Adipocyte (in vitro differentiated cells): Measurements from ENCODE around the gene PDE4D.
"Not testable (repeated sequence)": the region's sequence is repeated elsewhere in the genome, so short reads cannot be mapped to it uniquely, and the experiment has no call there.

Experiments
- DNase-seq: peaks from one replicate; pipeline ENCODE4 v3.0.0-alpha.2; 2015; ENCODE audit warnings: low read depth
- H3K27me3 ChIP-seq: replicated peaks from 2 replicates; pipeline ENCODE4 v1.7.0; 2013; ENCODE audit warnings: mild to moderate bottlenecking, low read length, moderate library complexity; ENCODE audit not compliant: control insufficient read depth, insufficient read depth
- H3K36me3 ChIP-seq: 2 replicates; pipeline ENCODE4 v1.7.0; 2013; ENCODE audit warnings: low read length, mild to moderate bottlenecking, moderate library complexity; ENCODE audit not compliant: control insufficient read depth, insufficient read depth, severe bottlenecking
- H3K4me1 ChIP-seq: 2 replicates; pipeline ENCODE4 v1.7.0; 2013; ENCODE audit warnings: mild to moderate bottlenecking, low read length, moderate library complexity; ENCODE audit not compliant: control insufficient read depth, insufficient read depth
- H3K4me3 ChIP-seq: 2 replicates; pipeline ENCODE4 v1.7.0; 2013; ENCODE audit warnings: mild to moderate bottlenecking, low read length, moderate library complexity
- H3K9ac ChIP-seq: 2 replicates; pipeline ENCODE4 v1.7.0; 2013; ENCODE audit warnings: mild to moderate bottlenecking, low read length, moderate library complexity
- H3K9me3 ChIP-seq: 2 replicates; pipeline ENCODE4 v1.7.0; 2013; ENCODE audit warnings: mild to moderate bottlenecking, low read length, moderate library complexity; ENCODE audit not compliant: control insufficient read depth

PDE4D gene

GRCh38 chr5:59693492-59694309 is 199.8 kb downstream of the PDE4D start:
- no peaks in the 10 kb centered on the region for H3K36me3 ChIP-seq
- H3K27me3 ChIP-seq, result no peaks in the 10 kb centered on the region
- DNase-seq, result no peak
- H3K4me3 ChIP-seq, result no peak overlapping the region
- H3K9me3 ChIP-seq, result peaks cover 2% of the 10 kb centered on the region
- H3K4me1 ChIP-seq, result no peaks in the 10 kb centered on the region
- H3K9ac ChIP-seq, result no peak overlapping the region

DNA sequence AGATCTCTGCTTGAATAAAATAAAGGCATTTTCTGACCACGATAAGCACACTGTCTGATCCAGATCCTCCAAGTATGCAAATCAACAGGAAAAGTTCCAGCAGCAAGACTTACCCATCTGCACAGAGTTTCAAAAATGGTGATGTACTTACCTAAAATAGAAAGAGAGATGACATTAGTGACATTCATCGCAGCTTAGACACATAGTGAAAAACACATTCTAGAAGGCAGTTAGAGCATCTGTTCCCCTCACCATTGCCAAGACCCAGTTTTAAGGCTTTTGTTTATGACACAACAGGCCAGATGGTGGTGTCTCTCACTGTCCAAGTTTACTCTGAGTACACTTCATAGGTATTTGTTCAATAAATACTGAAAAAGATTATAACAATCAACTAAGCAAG is 207.7 kb downstream of the PDE4D start:
- no peaks in the 10 kb centered on the region for H3K27me3 ChIP-seq

DNA sequence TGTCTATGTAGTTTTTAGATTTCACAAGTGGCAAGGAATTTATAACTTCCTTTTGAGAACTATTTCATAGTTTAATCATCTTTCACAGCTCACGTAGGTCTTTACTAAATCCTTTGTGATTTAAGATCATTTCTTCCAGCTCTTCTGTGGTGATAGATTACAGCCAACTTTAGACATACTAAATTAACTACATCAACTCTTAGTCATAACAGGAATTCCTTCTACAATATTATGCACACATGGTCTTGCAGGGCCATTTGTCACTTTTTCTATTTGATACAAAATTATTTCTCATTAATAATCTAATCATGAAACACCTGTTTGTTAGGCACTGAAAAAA is 208.4 kb downstream of the PDE4D start:
- H3K36me3 ChIP-seq, result no peaks in the 10 kb centered on the region
- DNase-seq, result no peak
- peaks cover under 1% of the 10 kb centered on the region for H3K9me3 ChIP-seq
- H3K4me3 ChIP-seq, result no peak overlapping the region
- no peak overlapping the region for H3K9ac ChIP-seq
- H3K27me3 ChIP-seq, result no peaks in the 10 kb centered on the region
- H3K4me1 ChIP-seq, result peaks cover 3% of the 10 kb centered on the region

More for the DNA sequence above, 207.7 kb downstream of the PDE4D start:
- no peak overlapping the region for H3K9ac ChIP-seq
- H3K4me3 ChIP-seq, result no peak overlapping the region
- H3K4me1 ChIP-seq, result peaks cover 3% of the 10 kb centered on the region
- no peaks in the 10 kb centered on the region for H3K36me3 ChIP-seq
- H3K9me3 ChIP-seq, result peaks cover 2% of the 10 kb centered on the region
- no peak for DNase-seq

DNA sequence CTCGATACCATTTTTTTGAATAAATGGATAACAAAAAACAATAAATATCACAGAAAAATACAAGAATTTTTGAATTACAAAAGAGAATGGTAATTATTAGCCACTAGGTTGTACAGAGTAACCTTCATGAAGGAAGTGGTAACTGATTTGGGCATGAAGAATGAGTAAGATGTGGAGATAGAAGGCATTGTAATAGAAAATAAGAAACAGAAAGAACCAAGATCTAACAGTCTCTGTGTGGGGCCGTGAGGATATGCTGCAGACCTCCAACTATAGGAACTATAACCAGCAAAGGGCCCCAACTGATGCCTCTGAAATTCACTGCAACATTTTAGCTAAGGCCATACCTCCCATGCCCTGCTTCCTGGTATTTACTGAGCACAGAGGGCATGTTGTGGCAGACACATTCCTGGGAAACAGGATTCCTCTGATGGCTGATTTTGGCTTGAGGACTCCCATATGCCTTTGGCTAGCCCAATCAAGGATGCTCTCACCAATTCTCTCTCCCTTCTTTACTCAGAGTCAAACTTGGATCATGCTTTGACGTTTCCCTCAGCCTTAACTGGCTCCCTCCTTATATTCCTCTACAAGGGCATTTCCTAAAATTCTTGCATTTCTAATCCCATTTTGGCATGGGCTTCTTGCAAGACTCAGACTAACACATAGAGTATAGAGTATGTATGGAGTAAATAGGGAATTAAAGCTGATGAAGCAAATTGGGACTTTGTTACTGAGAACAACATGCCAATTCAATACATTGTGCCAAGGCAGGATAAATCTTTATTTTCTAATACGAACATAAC is 208.9 kb downstream of the PDE4D start:
- H3K27me3 ChIP-seq, result no peaks in the 10 kb centered on the region
- H3K9ac ChIP-seq, result no peak overlapping the region
- no peak for DNase-seq

GRCh38 chr5:59683311-59683710 is 210.2 kb downstream of the PDE4D start:
- Histone ChIP-seq H3K27me3 (no peaks in the 10 kb centered on the region), H3K9ac (no peak overlapping the region), H3K4me1 (peaks cover 3% of the 10 kb centered on the region), H3K9me3 (no peaks in the 10 kb centered on the region), H3K36me3 (no peaks in the 10 kb centered on the region), H3K4me3 (no peak overlapping the region)
- no peak for DNase-seq

More for the DNA sequence above, 208.9 kb downstream of the PDE4D start:
- Histone ChIP-seq H3K9me3 (no peaks in the 10 kb centered on the region), H3K36me3 (no peaks in the 10 kb centered on the region), H3K4me3 (no peak overlapping the region), H3K4me1 (peaks cover 3% of the 10 kb centered on the region)

GRCh38 chr5:59682542-59682941 is 211.0 kb downstream of the PDE4D start:
- Histone ChIP-seq H3K4me3 (no peak overlapping the region), H3K9ac (no peak overlapping the region), H3K27me3 (no peaks in the 10 kb centered on the region), H3K4me1 (peaks cover 3% of the 10 kb centered on the region), H3K36me3 (no peaks in the 10 kb centered on the region), H3K9me3 (no peaks in the 10 kb centered on the region)
- DNase-seq, result no peak

GRCh38 chr5:59678943-59679342 is 214.6 kb downstream of the PDE4D start:
- Histone ChIP-seq H3K36me3 (no peaks in the 10 kb centered on the region), H3K4me1 (no peaks in the 10 kb centered on the region), H3K9me3 (no peaks in the 10 kb centered on the region), H3K27me3 (no peaks in the 10 kb centered on the region), H3K4me3 (no peak overlapping the region), H3K9ac (no peak overlapping the region)
- DNase-seq, result no peak

DNA sequence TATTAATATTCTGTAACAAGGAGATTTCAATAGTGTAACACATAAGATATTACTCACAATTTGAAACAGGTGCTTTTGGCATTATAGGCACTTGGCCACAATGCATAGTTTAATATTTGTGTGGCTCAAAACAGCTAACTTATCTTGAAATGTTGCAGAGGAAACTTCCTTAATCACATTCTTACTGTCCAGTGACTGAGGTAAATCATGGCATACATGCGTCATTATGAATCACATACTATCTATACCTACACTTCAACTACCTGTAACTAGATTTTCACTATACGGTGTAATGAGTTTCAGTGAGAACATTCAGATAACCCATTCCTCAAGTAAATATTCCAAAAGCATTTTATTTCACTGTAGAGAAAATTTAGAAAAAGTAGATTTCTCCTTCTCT is 218.8 kb downstream of the PDE4D start:
- Histone ChIP-seq H3K27me3 (no peaks in the 10 kb centered on the region), H3K9ac (no peak overlapping the region), H3K9me3 (no peaks in the 10 kb centered on the region), H3K36me3 (no peaks in the 10 kb centered on the region), H3K4me1 (no peaks in the 10 kb centered on the region), H3K4me3 (no peak overlapping the region)
- no peak for DNase-seq

- peak; percentile 82 for DNase-seq
- Histone ChIP-seq H3K27me3 (no peaks in the 10 kb centered on the region), H3K9me3 (no peaks in the 10 kb centered on the region), H3K4me3 (no peak overlapping the region), H3K4me1 (no peaks in the 10 kb centered on the region), H3K36me3 (no peaks in the 10 kb centered on the region), H3K9ac (no peak overlapping the region)
Observed at GRCh38 chr5:59673438-59674058, 220.0 kb downstream of the PDE4D start.

- no peak for DNase-seq
- Histone ChIP-seq H3K9ac (no peak overlapping the region), H3K4me3 (no peak overlapping the region), H3K4me1 (peaks cover 18% of the 10 kb centered on the region), H3K9me3 (no peaks in the 10 kb centered on the region), H3K36me3 (no peaks in the 10 kb centered on the region), H3K27me3 (no peaks in the 10 kb centered on the region)
Observed at GRCh38 chr5:59666440-59667068, 227.0 kb downstream of the PDE4D start.

DNA sequence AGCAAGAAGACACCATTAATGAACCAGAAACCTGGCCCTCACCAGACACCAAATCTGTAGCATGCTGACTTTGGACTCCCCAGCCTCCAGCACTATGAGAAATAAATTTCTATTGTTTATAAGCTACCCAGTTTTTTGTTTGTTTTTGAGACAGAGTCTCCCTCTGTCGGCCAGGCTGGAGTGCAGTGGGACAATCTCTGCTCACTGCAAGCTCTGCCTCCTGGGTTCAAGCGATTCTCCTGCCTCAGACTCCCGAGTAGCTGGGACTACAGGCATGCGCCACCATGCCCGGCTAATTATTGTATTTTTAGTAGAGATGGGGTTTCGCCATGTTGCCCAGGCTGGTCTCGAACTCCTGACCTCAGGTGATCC is 227.7 kb downstream of the PDE4D start:
- peaks cover 23% of the 10 kb centered on the region for H3K4me1 ChIP-seq
- not testable (repeated sequence) for H3K36me3 ChIP-seq, DNase-seq, H3K9ac ChIP-seq, H3K9me3 ChIP-seq, H3K4me3 ChIP-seq, H3K27me3 ChIP-seq
